Fibroblast of pulmonary artery (primary cell): ENCODE data around the gene GRHL3.

Experiments used
- DNase-seq: peaks from one replicate; pipeline ENCODE4 v3.0.0-alpha.2; 2010; ENCODE audit warnings: low read depth
- H3K4me3 ChIP-seq: replicated peaks from 2 replicates; pipeline ENCODE4 v1.5.1; 2011; ENCODE audit warnings: low read depth, mild to moderate bottlenecking, control low read depth, low read length, moderate library complexity
- TF ChIP-seq, protein P1 (sequence below): IDR thresholded peaks from 2 replicates; pipeline ENCODE4 v1.5.1; 2011; ENCODE audit warnings: mild to moderate bottlenecking, control low read depth, low read length, inconsistent platforms; ENCODE audit errors: missing control alignments

The GRHL3 gene

DNA sequence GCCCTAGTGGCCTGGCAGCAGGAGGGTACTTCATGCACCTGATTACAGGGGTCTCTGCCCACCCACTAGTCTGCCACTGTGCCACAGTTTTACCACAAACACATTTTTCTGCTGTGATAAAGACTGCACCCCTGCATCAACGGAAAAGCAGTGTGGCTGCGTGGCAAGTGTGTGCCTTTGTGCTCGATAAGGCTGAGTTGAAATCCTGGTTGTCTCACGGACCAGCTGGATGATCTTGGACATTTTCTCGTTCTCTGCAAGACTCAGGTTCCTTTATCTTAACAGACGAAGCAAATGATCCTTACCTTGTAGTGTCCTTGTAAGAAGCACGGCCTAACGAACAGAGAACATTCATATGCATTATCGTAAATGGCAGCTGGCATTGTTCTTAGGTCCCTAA, 10.2 kb downstream of the GRHL3 start:
- no peak for DNase-seq
- H3K4me3 ChIP-seq: no peak overlapping the region
- TF ChIP-seq, protein P1, sequence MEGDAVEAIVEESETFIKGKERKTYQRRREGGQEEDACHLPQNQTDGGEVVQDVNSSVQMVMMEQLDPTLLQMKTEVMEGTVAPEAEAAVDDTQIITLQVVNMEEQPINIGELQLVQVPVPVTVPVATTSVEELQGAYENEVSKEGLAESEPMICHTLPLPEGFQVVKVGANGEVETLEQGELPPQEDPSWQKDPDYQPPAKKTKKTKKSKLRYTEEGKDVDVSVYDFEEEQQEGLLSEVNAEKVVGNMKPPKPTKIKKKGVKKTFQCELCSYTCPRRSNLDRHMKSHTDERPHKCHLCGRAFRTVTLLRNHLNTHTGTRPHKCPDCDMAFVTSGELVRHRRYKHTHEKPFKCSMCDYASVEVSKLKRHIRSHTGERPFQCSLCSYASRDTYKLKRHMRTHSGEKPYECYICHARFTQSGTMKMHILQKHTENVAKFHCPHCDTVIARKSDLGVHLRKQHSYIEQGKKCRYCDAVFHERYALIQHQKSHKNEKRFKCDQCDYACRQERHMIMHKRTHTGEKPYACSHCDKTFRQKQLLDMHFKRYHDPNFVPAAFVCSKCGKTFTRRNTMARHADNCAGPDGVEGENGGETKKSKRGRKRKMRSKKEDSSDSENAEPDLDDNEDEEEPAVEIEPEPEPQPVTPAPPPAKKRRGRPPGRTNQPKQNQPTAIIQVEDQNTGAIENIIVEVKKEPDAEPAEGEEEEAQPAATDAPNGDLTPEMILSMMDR: no peak

DNA sequence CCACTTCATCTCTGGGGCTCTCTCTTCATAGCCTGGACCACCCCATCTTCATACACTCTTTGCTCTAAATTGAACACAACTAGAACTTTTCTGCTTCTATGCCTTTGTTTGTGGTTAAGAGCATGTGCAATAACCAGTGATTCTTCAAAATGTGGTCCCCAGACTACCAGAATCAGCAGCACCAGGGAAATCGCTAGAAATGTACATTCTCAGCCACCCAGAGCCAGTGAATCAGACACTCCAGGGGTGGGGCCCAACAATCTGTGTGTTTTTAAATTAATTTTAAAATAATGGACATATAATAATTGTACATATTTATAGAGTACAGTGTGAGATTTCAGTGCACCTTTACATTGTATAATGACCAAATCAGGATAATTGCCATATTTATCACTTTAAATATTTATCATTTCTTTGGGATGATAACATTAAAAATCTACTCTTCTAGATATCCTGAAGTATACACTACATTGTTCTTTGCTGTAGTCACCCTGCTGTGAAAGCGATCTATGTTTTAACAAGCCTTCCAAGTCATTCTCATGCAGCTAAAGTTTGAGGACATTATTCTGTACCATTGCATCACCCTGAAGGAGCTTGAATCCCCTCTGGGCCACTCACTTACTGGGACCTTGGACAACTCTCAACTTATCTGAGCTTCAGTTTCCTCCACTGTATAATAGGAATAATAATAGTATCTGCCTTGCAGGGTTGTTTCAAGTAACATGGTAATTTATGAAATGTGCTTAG, 10.8 kb downstream of the GRHL3 start:
- peak; percentile 24 for DNase-seq
- no peak overlapping the region for H3K4me3 ChIP-seq
- TF ChIP-seq, protein P1: no peak

DNA sequence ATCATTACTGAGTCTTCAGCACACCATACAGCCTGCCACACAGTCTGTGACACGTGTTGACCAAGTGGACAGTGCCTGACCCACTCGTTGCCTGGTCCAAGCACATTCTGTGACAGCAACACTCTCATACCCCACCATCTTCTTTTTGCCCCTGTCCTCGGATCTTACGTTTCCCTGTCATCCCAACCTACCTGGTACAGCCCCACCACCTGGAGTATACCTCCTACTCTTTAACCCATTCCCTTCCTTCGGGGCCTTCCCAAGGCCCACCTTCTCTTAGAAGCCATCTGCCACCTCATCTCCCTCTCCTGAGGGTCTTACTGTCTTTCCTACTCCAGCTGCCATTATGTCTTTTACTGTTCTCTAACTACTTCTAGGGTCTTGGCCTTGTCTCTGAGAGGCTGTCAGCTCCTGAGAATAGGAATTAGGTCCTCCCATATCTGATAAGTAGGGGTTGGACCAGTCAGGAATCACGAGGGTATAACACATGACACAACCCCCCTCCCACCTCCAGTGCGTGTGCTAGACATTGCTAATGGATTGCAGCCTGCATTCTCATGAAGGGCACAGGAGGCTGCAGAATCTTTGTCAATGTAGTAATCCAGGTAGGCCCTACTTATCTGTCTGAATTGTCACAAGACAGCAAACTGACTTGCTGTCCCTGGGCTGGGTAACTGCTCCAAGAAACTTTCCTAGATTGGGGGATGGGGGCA, 13.0 kb downstream of the GRHL3 start:
- H3K4me3 ChIP-seq: no peak overlapping the region
- TF ChIP-seq, protein P1: no peak
- no peak for DNase-seq

DNA sequence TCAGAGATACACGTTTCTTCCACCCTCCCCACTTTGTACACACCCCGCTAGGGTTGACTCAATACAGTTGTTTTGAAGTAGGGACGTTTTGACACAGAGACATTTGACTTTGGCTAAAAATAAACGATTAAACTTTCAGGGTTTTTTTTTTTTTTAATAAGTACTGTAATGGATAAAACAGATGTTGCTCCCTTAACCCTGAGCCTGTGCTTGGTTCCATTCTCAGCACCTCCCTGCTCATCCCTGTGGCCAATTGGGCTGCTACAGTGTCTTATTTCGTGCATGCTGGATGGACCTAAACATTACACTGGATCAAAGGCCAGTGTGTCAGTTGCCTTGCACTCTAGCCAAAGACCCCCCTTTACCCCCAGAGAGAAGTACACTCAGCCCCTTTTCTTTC, 16.9 kb downstream of the GRHL3 start:
- no peak overlapping the region for H3K4me3 ChIP-seq
- TF ChIP-seq, protein P1: no peak
- DNase-seq: no peak

DNA sequence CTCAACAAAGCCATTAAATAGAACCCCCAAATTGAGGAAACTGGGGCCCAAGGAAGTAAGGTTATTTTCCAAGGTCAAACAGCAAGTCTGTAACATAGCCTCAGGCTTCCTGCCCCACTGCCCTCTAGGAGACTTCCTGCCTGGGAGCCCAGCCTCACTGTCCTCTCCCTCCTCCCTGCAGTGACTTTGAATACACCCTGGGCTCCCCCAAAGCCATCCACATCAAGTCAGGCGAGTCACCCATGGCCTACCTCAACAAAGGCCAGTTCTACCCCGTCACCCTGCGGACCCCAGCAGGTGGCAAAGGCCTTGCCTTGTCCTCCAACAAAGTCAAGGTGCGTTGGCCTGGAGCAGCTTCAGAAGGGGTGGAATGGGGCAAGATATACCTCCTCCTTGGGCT, 18.3 kb downstream of the GRHL3 start:
- TF ChIP-seq, protein P1: no peak
- no peak for DNase-seq
- no peak overlapping the region for H3K4me3 ChIP-seq

DNA sequence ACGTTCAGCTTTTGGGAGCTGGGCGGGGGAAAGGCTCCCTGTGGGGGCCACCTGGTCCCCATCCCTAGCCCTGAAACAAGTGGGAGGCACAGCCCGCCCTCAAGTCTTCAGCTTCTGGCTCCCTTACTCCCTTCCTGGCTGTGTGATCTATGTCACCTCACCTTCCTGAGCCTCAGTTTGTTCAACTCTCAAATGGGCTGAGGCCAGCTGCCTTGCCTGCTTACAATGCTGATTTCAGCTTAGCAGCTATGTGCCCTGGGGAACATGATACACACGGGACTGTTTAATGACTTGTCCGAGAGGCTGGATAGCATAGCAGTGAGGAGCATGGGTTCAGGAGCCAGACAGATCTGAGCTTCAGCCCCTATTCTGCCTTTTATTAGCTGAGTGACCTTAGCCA, 19.3 kb downstream of the GRHL3 start:
- no peak for DNase-seq
- no peak overlapping the region for H3K4me3 ChIP-seq
- TF ChIP-seq, protein P1: no peak
